GM19438 (cell line): ENCODE data around the gene RSF1.

Source experiments
- ATAC-seq: cut with Tn5 transposase; IDR thresholded peaks from one replicate; pipeline ENCODE4 v1.9.1; 2021; ENCODE audit warnings: low read depth; ENCODE audit not compliant: unreplicated experiment

The RSF1 gene

GRCh38 chr11:77753230-77753629 lies 67.3 kb downstream of the RSF1 start:
- no peak for ATAC-seq

- ATAC-seq: no peak
Measured at GRCh38 chr11:77752516-77752915, 68.0 kb downstream of the RSF1 start.

GRCh38 chr11:77750394-77751156 lies 69.9 kb downstream of the RSF1 start:
- ATAC-seq: no peak

- ATAC-seq: no peak
Measured at GRCh38 chr11:77749232-77749631, 71.3 kb downstream of the RSF1 start.

GRCh38 chr11:77748266-77748665 lies 72.3 kb downstream of the RSF1 start:
- ATAC-seq: no peak

GRCh38 chr11:77747381-77747969 lies 73.0 kb downstream of the RSF1 start:
- no peak for ATAC-seq

GRCh38 chr11:77736473-77736872 lies 84.0 kb downstream of the RSF1 start:
- ATAC-seq: no peak

GRCh38 chr11:77734890-77735289 lies 85.6 kb downstream of the RSF1 start:
- ATAC-seq: no peak

- ATAC-seq: no peak
Measured at GRCh38 chr11:77732143-77732542, 88.4 kb downstream of the RSF1 start.

- no peak for ATAC-seq
Measured at GRCh38 chr11:77730789-77731188, 89.7 kb downstream of the RSF1 start.

GRCh38 chr11:77729063-77729462 lies 91.5 kb downstream of the RSF1 start:
- ATAC-seq: no peak

- no peak for ATAC-seq
Measured at GRCh38 chr11:77728203-77728786, 92.2 kb downstream of the RSF1 start.

- ATAC-seq: no peak
Measured at GRCh38 chr11:77726524-77726923, 94.0 kb downstream of the RSF1 start.

GRCh38 chr11:77725433-77725832 lies 95.1 kb downstream of the RSF1 start:
- no peak for ATAC-seq

- no peak for ATAC-seq
Measured at GRCh38 chr11:77724636-77725035, 95.9 kb downstream of the RSF1 start.

GRCh38 chr11:77723024-77723423 lies 97.5 kb downstream of the RSF1 start:
- no peak for ATAC-seq

- no peak for ATAC-seq
Measured at GRCh38 chr11:77710358-77710757, 110.2 kb downstream of the RSF1 start.

- no peak for ATAC-seq
Measured at GRCh38 chr11:77705876-77706579, 114.5 kb downstream of the RSF1 start.

- ATAC-seq: no peak
Measured at GRCh38 chr11:77705195-77705875, 115.2 kb downstream of the RSF1 start.

- ATAC-seq: no peak
Measured at GRCh38 chr11:77704029-77704428, 116.5 kb downstream of the RSF1 start.

GRCh38 chr11:77699425-77699824 lies 121.1 kb downstream of the RSF1 start:
- no peak for ATAC-seq
